K562 (cell line): ENCODE results near the gene GUCA1A. TPM values are rescaled to one million over a fixed set of nuclear protein-coding genes. Genes with fewer than 3 reads are reported as not detected.
A peak's percentile ranks its signal among the peaks of the same experiment; 100 is the strongest.

Experiments used
- AFF1 ChIP-seq, 2 experiments: fragments of 450-650 bp; IDR thresholded peaks; 2 replicates each; pipeline ENCODE4 v1.6.1; 2018; ENCODE audit warnings: mild to moderate bottlenecking in 2 of 2, low read depth in 1 of 2; ENCODE audit not compliant: partially characterized antibody in 2 of 2
- ATF3 ChIP-seq, 2 experiments: fragments of 450-650 bp in 1 of 2; sonication (generic) in 1 of 2; formaldehyde crosslinking in 1 of 2; IDR thresholded peaks in 1 of 2; conservative IDR thresholded peaks in 1 of 2; 2 replicates each; pipeline versions ENCODE4 v1.6.1 to v1.8.1; 2016 to 2023; ENCODE audit warnings: mild to moderate bottlenecking in 2 of 2, moderate library complexity in 2 of 2, inconsistent platforms in 1 of 2, missing genetic modification reagents in 1 of 2
- C11orf30 ChIP-seq: fragments of 450-650 bp; IDR thresholded peaks from 2 replicates; pipeline ENCODE4 v1.6.1; 2016; ENCODE audit warnings: low read depth, mild to moderate bottlenecking
- CCNT2 ChIP-seq: IDR thresholded peaks from 2 replicates; pipeline ENCODE4 v1.6.1; 2011; ENCODE audit warnings: borderline replicate concordance, low read depth, mild to moderate bottlenecking, moderate library complexity, mixed read lengths, low read length; ENCODE audit not compliant: insufficient read length; ENCODE audit errors: extremely low read depth
- CXXC5 ChIP-seq: fragments of 250-450 bp; sonication (Bioruptor Pico); IDR thresholded peaks from 2 replicates; pipeline ENCODE4 v1.8.0; 2022; ENCODE audit warnings: inconsistent platforms, mild to moderate bottlenecking, moderate library complexity
- GATA2 ChIP-seq: sonication (generic); formaldehyde crosslinking; IDR thresholded peaks from 2 replicates; pipeline ENCODE4 v1.4.0; 2020; ENCODE audit warnings: mild to moderate bottlenecking, missing genetic modification reagents
- HINFP ChIP-seq: fragments of 450-650 bp; conservative IDR thresholded peaks from 2 replicates; pipeline ENCODE4 v1.6.1; 2016; ENCODE audit warnings: missing genetic modification characterization, low read depth, mild to moderate bottlenecking, control low read depth, missing compliant biosample characterization
- MAFF ChIP-seq: IDR thresholded peaks from 2 replicates; pipeline ENCODE4 v1.6.1; 2012; ENCODE audit warnings: low read length, improper control_type of control experiment
- MNT ChIP-seq, 2 experiments: fragments of 450-650 bp; conservative IDR thresholded peaks; 2 replicates each; pipeline ENCODE4 v1.6.1; 2017; ENCODE audit warnings: mild to moderate bottlenecking in 2 of 2, moderate library complexity in 2 of 2
- POLR2AphosphoS5 ChIP-seq: IDR thresholded peaks from 2 replicates; pipeline ENCODE4 v1.6.1; 2011; ENCODE audit warnings: mild to moderate bottlenecking, low read depth, low read length, moderate library complexity; ENCODE audit not compliant: control insufficient read depth, insufficient read depth
- PTRF ChIP-seq: fragments of 450-650 bp; IDR thresholded peaks from 2 replicates; pipeline ENCODE4 v1.6.1; 2016; ENCODE audit warnings: mild to moderate bottlenecking, missing genetic modification characterization, missing compliant biosample characterization
- RBM25 ChIP-seq: fragments of 200-400 bp; formaldehyde crosslinking; IDR thresholded peaks from 2 replicates; pipeline ENCODE4 v1.6.1; 2018; ENCODE audit warnings: low read length, low read depth, moderate library complexity; ENCODE audit not compliant: severe bottlenecking
- SMAD4 ChIP-seq: fragments of 250-450 bp; sonication (Bioruptor Pico); conservative IDR thresholded peaks from 2 replicates; pipeline ENCODE4 v1.8.0; 2021; ENCODE audit warnings: inconsistent platforms, mild to moderate bottlenecking, moderate library complexity
- SNRNP70 ChIP-seq: fragments of 200-400 bp; formaldehyde crosslinking; optimal IDR thresholded peaks from 2 replicates; pipeline ENCODE3; 2017; ENCODE audit warnings: low read depth, low read length
- TCF7 ChIP-seq: sonication (generic); IDR thresholded peaks from 2 replicates; pipeline ENCODE4 v1.6.1; 2016; ENCODE audit warnings: antibody characterized with exemption, borderline replicate concordance
- TEAD1 ChIP-seq, 2 experiments: fragments of 450-650 bp in 1 of 2; sonication (generic) in 1 of 2; formaldehyde crosslinking; IDR thresholded peaks; 2 replicates each; pipeline versions ENCODE4 v1.4.0 to v1.8.0; 2020 to 2022; ENCODE audit warnings: mild to moderate bottlenecking in 2 of 2, missing genetic modification reagents in 1 of 2
- ZEB2 ChIP-seq: fragments of 450-650 bp; IDR thresholded peaks from 2 replicates; pipeline ENCODE4 v1.6.1; 2016
- ZNF224 ChIP-seq: sonication (generic); formaldehyde crosslinking; IDR thresholded peaks from 2 replicates; pipeline ENCODE4 v1.8.0; 2022; ENCODE audit warnings: mild to moderate bottlenecking, missing genetic modification reagents
- polyA plus RNA-seq, 8 experiments: library from polyadenylated mRNA; depleted of rRNA in 4 of 8; stranded (reverse) in 5 of 8; unstranded in 3 of 8; fragments of >200 nt; fragmentation: Nextera tagmentation in 2 of 8; fragmentation: Illumina TruSeq in 1 of 8; extraction: Ambion mirVana in 2 of 8; extraction: Trizol in 1 of 8; gene quantifications; 2 replicates each; pipeline versions ENCODE4 v1.2.1 to v1.2.3, GENCODE V29; 2011 to 2014; ENCODE audit warnings: inconsistent platforms in 1 of 8, missing spikeins in 1 of 8
- total RNA-seq, 7 experiments: library from RNA; depleted of rRNA in 6 of 7; stranded (reverse); fragments of >200 nt in 6 of 7; fragmentation: Illumina TruSeq in 2 of 7; extraction: Trizol in 2 of 7; gene quantifications; 2 replicates each; pipeline versions ENCODE4 v1.2.1 to v1.2.3, GENCODE V29; 2011 to 2021; ENCODE audit warnings: low replicate concordance in 1 of 7

Gene GUCA1A
- total and polyA plus RNA-seq, 9 of the 15 experiments (the other 6 are each of a cell fraction or from before 2014, with no cell fraction given), result not detected

GRCh38 chr6:42136508-42137193, 36.5 kb upstream of the GUCA1A start (continued):
- TF ChIP-seq ZNF224 (CRISPR knock-in tag) (no peak), RBM25 (no peak), GATA2 (CRISPR knock-in tag) (no peak), MAFF (peak; percentile 92), TCF7 (peak; percentile 99), AFF1 (IDR thresholded peaks at IDR 0.05; ENCODE audit: low read depth in 1 of 2, partially characterized antibody in 2 of 2) (peak in 1 of 2 experiments; percentile 23), C11orf30 (peak; percentile 97), CCNT2 (peak; percentile 33), CXXC5 (CRISPR knock-in tag) (peak; percentile 22), HINFP (tag) (peak; percentile 91), SMAD4 (CRISPR knock-in tag) (peak; percentile 51; the same call in 1 of the 2 replicates), POLR2AphosphoS5 (peak; percentile 48; the same call in 1 of the 2 replicates), TEAD1 (CRISPR knock-in tag; IDR thresholded peaks at IDR 0.05) (no peak; a peak in 2 of 4 replicates), MNT (conservative IDR thresholded peaks at IDR 0.05) (0 out of 4 replicates have a peak, but pooled peaks of 1 of the 2 experiments have one; percentile 9), ZEB2 (peak; percentile 73; the same call in 1 of the 2 replicates), ATF3 (IDR thresholded peaks at IDR 0.05) (peak; percentile 82), ATF3 (CRISPR knock-in tag; conservative IDR thresholded peaks at IDR 0.05) (0 out of 2 replicates have a peak, but pooled peaks have one; percentile 50), PTRF (tag) (no peak), SNRNP70 (no peak)
